ENCODE measurements around the gene A2M. TPM values are rescaled to one million over a fixed set of nuclear protein-coding genes. Genes with fewer than 3 reads are reported as not detected.

A2M gene
- total RNA-seq, 1 experiment from 2014 or later: 1.2 TPM

DNA sequence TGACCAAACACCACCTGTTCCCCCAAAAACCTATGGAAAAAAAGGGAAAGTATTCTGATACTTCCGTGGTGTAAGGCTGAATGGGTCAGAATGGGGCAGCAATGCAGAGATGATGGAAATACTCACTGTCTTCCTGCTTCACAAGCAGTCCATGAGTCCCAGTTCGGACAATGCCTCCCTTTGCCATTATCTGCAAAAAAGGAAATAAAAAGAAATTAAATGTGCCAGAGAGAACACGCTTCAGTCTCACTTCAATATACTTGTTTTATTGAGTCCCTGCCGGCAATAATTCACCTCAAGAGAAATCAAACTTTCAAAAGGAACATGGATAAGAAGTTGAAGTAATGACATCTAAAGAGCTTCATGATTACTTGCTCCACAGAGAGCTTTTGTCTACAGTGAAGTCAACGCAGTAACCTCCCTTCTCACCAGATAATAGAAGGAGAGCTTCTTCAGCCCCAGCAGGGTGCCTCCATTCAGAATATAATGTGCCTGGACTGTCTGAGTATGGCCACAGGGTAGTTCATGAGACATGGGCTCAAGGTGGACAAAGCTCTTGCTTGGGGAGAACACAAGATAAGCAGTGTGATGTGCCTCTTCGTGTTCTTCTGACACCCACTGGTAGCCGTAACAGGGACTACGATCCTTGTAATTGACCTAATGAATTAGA is 14.6 kb downstream of the A2M start:
- DNase-seq: no peak
- Mint-ChIP-seq H3K27ac (no peak overlapping the region), H3K4me3 (no peak overlapping the region), H3K4me1 (no peaks in the 10 kb centered on the region; a peak in 1 of 4 replicates), H3K9me3 (no peaks in the 10 kb centered on the region), H3K36me3 (ENCODE audit: insufficient read depth in 1 of 3, low read depth in 3 of 3) (no peaks in the 10 kb centered on the region), H3K27me3 (ENCODE audit: low read depth) (no peaks in the 10 kb centered on the region)
- H3K79me1 ChIP-seq (ENCODE audit: insufficient read depth, low read depth, low read length, poor library complexity, severe bottlenecking): no peaks in the 10 kb centered on the region
- no peak overlapping the region for H2AFZ ChIP-seq (ENCODE audit: low read length)
- H3K14ac ChIP-seq (ENCODE audit: insufficient read depth, low read length): no peak overlapping the region
- H2BK15ac ChIP-seq (ENCODE audit: low read depth, low read length): no peak overlapping the region
- no peak overlapping the region for H3K56ac ChIP-seq (ENCODE audit: insufficient read length, low read depth, low read length)
- no peak overlapping the region for H3K9ac ChIP-seq (ENCODE audit: extremely low read depth, insufficient read length, low read length)
- H3K23me2 ChIP-seq (ENCODE audit: insufficient read length, low read depth, low read length, poor library complexity, severe bottlenecking): no peaks in the 10 kb centered on the region
- no peak overlapping the region for H2AK5ac ChIP-seq (ENCODE audit: insufficient read length, low read length)
- no peak overlapping the region for H3K4ac ChIP-seq (ENCODE audit: low read depth, low read length)
- no peak overlapping the region for H3T11ph ChIP-seq (ENCODE audit: low read length)
- no peak overlapping the region for H2BK20ac ChIP-seq (ENCODE audit: low read depth, low read length, poor library complexity, severe bottlenecking)
- no peaks in the 10 kb centered on the region for H3K79me2 ChIP-seq (ENCODE audit: insufficient read depth, low read length)
- TF ChIP-seq, protein P1, sequence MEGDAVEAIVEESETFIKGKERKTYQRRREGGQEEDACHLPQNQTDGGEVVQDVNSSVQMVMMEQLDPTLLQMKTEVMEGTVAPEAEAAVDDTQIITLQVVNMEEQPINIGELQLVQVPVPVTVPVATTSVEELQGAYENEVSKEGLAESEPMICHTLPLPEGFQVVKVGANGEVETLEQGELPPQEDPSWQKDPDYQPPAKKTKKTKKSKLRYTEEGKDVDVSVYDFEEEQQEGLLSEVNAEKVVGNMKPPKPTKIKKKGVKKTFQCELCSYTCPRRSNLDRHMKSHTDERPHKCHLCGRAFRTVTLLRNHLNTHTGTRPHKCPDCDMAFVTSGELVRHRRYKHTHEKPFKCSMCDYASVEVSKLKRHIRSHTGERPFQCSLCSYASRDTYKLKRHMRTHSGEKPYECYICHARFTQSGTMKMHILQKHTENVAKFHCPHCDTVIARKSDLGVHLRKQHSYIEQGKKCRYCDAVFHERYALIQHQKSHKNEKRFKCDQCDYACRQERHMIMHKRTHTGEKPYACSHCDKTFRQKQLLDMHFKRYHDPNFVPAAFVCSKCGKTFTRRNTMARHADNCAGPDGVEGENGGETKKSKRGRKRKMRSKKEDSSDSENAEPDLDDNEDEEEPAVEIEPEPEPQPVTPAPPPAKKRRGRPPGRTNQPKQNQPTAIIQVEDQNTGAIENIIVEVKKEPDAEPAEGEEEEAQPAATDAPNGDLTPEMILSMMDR (conservative IDR thresholded peaks at IDR 0.05): no peak
- H3K9me3 ChIP-seq (ENCODE audit: control insufficient read depth, low read depth, low read length): no peaks in the 10 kb centered on the region
- H2BK12ac ChIP-seq (ENCODE audit: insufficient read length, low read depth, low read length): no peak overlapping the region
- no peak overlapping the region for H2BK5ac ChIP-seq (ENCODE audit: insufficient read length, low read length)
- H3K27ac ChIP-seq (ENCODE audit: insufficient read length, low read depth, low read length): no peak overlapping the region
- H4K20me1 ChIP-seq (ENCODE audit: control insufficient read depth, insufficient read depth, insufficient read length): no peaks in the 10 kb centered on the region
- no peak overlapping the region for H3K4me2 ChIP-seq (ENCODE audit: insufficient read depth, insufficient read length, low read length)
- no peak overlapping the region for H4K5ac ChIP-seq (ENCODE audit: insufficient read length, low read depth, low read length)
- H3K4me1 ChIP-seq (ENCODE audit: insufficient read depth, low read length): no peaks in the 10 kb centered on the region
- H2BK120ac ChIP-seq (ENCODE audit: low read depth, low read length, poor library complexity, severe bottlenecking): no peak overlapping the region
- WGBS (ENCODE audit: extremely low coverage, insufficient read length, low lambda C conversion rate): no CpG with 5 or more reads among the region's 8 CpGs
- H3K27me3 ChIP-seq (ENCODE audit: insufficient read depth, low read length): no peaks in the 10 kb centered on the region; the same call in 1 of the 2 replicates
- H3K23ac ChIP-seq (ENCODE audit: insufficient read length, low read depth, low read length): no peak overlapping the region
- H3K18ac ChIP-seq (ENCODE audit: insufficient read length, low read depth, low read length): no peak overlapping the region
- H4K91ac ChIP-seq (ENCODE audit: insufficient read length, low read depth, low read length): no peak overlapping the region
- H4K8ac ChIP-seq (replicated peaks; ENCODE audit: insufficient read length, low read depth, low read length): no peak overlapping the region

Measured in H9 (cell line).